Spleen (tissue), 11 donors: Measurements from ENCODE around the gene RAP1GAP. TPM values are rescaled to one million over a fixed set of nuclear protein-coding genes. Genes with fewer than 3 reads are reported as not detected.
"Not testable (repeated sequence)": the region's sequence is repeated elsewhere in the genome, so short reads cannot be mapped to it uniquely, and the experiment has no call there.

Experiments used
- DNase-seq: peaks from one replicate; pipeline ENCODE4 v3.0.0-alpha.2; 2020
- H3K27ac ChIP-seq, 8 donors: fragments of 200-600 bp; sonication (generic) in 7 of 8; 1 replicate in 4 of 8; 2 replicates in 4 of 8; pipeline versions ENCODE4 v1.5.0 to v1.8.0; 2016 to 2021; ENCODE audit warnings: inconsistent platforms in 4 of 8, mild to moderate bottlenecking in 4 of 8, moderate library complexity in 1 of 8
- H3K27me3 ChIP-seq, 7 donors: fragments of 200-600 bp; sonication (generic) in 6 of 7; replicated peaks in 1 of 7; 1 replicate in 4 of 7; 2 replicates in 3 of 7; pipeline versions ENCODE4 v1.5.0 to v1.8.0; 2016 to 2021; ENCODE audit warnings: inconsistent platforms in 3 of 7, mild to moderate bottlenecking in 1 of 7
- H3K36me3 ChIP-seq, 6 donors: fragments of 200-600 bp; sonication (generic) in 5 of 6; 1 replicate in 4 of 6; 2 replicates in 2 of 6; pipeline versions ENCODE4 v1.5.0 to v1.8.0; 2016 to 2021; ENCODE audit warnings: inconsistent platforms in 2 of 6
- H3K4me1 ChIP-seq, 6 donors: fragments of 200-600 bp; sonication (generic) in 5 of 6; 1 replicate in 3 of 6; 2 replicates in 3 of 6; pipeline versions ENCODE4 v1.5.0 to v1.8.0; 2016 to 2021; ENCODE audit warnings: inconsistent platforms in 3 of 6
- H3K4me3 ChIP-seq, 8 donors: fragments of 200-600 bp; sonication (generic) in 7 of 8; 1 replicate in 4 of 8; 2 replicates in 4 of 8; pipeline versions ENCODE4 v1.5.0 to v1.8.0; 2016 to 2021; ENCODE audit warnings: inconsistent platforms in 4 of 8, mild to moderate bottlenecking in 4 of 8, moderate library complexity in 2 of 8
- H3K9me3 ChIP-seq, 8 donors: fragments of 200-600 bp; sonication (generic) in 7 of 8; 1 replicate in 4 of 8; 2 replicates in 4 of 8; pipeline versions ENCODE4 v1.5.0 to v1.8.0; 2016 to 2021; ENCODE audit warnings: inconsistent platforms in 4 of 8
- CTCF ChIP-seq, 11 experiments: fragments of 200-600 bp in 7 of 11; fragments of 450-650 bp in 4 of 11; sonication (generic) in 4 of 11; IDR thresholded peaks in 8 of 11; conservative IDR thresholded peaks in 3 of 11; 1 replicate in 7 of 11; 2 replicates in 4 of 11; pipeline versions ENCODE4 v1.4.0 to v1.8.0; 2016 to 2021; ENCODE audit warnings: antibody characterized with exemption in 11 of 11, inconsistent platforms in 4 of 11, mild to moderate bottlenecking in 1 of 11
- POLR2A ChIP-seq, 3 donors: fragments of 450-650 bp; IDR thresholded peaks; one replicate each; pipeline ENCODE4 v1.5.1; 2017; ENCODE audit warnings: antibody characterized with exemption in 3 of 3, mild to moderate bottlenecking in 1 of 3
- POLR2AphosphoS5 ChIP-seq, 3 donors: sonication (generic); formaldehyde crosslinking; IDR thresholded peaks; one replicate each; pipeline ENCODE4 v1.5.1; 2017; ENCODE audit warnings: antibody characterized with exemption in 3 of 3
- WGBS, 5 donors: extraction: QIAGEN DNeasy Blood & Tissue Kit in 3 of 5; methylation state at CpG; one replicate each; pipeline versions ENCODE4 v1.1.5 to v1.1.7; 2013 to 2018; 5-methylcytosine and 5-hydroxymethylcytosine counted together
- intact Hi-C: fragments of 100-400 bp; cut with DNase I; formaldehyde crosslinking; loops from one replicate; pipeline ENCODE4 v1.15.0; 2023; ENCODE audit warnings: low total_unique reads
- polyA plus RNA-seq, 3 donors: library from polyadenylated mRNA; stranded (reverse); fragments of 200-250 nt; gene quantifications; one replicate each; pipeline ENCODE4 v1.2.1, GENCODE V29; 2013
- total RNA-seq, 7 donors: library from RNA; depleted of rRNA in 3 of 7; stranded (reverse); fragments of >200 nt in 3 of 7; fragmentation: NEBNext Ultra II Directional in 4 of 7; extraction: Animal tissue kit (Norgen Biotek cat#: 25700) in 4 of 7; gene quantifications; one replicate each; pipeline versions ENCODE4 v1.1.0 to v1.2.1, GENCODE V29; 2016 to 2021
- donor health status: healthy with polysubstance abuse.
- donor health status: DM: no; HTN: no; CAD: no; lungs with moderate emphysema.
- donor health status: DM: no; HTN: no; CAD: no.
- donor health status: Bipolar disorder and iron deficiency.
- donor health status: healthy.
- donor health status: DM: no; HTN: no; CAD: no.
- donor health status: DM: yes; HTN: yes; CAD: no.

Gene RAP1GAP
- total and polyA plus RNA-seq, 10 donors: 0.30 to 12.1 (median 0.86) TPM

- intact Hi-C loops: no loop called here
- Histone ChIP-seq H3K27me3 (peaks cover 0 to 5% (median 0%) of the 10 kb centered on the region in 7 donors), H3K27ac (no peak overlapping the region), H3K4me1 (peaks cover 0 to 4% (median 0%) of the 10 kb centered on the region in 6 donors), H3K4me3 (no peak overlapping the region), H3K9me3 (peaks cover 0 to 6% (median 0%) of the 10 kb centered on the region in 8 donors), H3K36me3 (peaks cover 0 to 96% (median 0%) of the 10 kb centered on the region in 6 donors)
- no peak for TF ChIP-seq CTCF (IDR thresholded peaks at IDR 0.05 in 8 of 11, conservative IDR thresholded peaks at IDR 0.05 in 3 of 11)
- TF ChIP-seq POLR2AphosphoS5 (IDR thresholded peaks at IDR 0.05): peak in 1 of 3 donors; percentile 47
- no peak for TF ChIP-seq POLR2A (IDR thresholded peaks at IDR 0.05)
- 85 to 93% (median 88%) methylated on average over 15 of the region's 15 CpGs for whole genome bisulfite sequencing, 5 donors
- no peak for DNase-seq
These were observed 101.0 kb downstream of the RAP1GAP start for GRCh38 chr1:21568006-21568746.

- 89 to 91% (median 90%) methylated on average over 16 to 24 of the region's 24 CpGs for WGBS, 5 donors
- H3K9me3 ChIP-seq: peaks cover 0 to 6% (median 0%) of the 10 kb centered on the region in 8 donors
- H3K36me3 ChIP-seq: peaks cover 0 to 97% (median 0%) of the 10 kb centered on the region in 6 donors
- DNase-seq: no peak
- H3K27me3 ChIP-seq: no peaks in the 10 kb centered on the region
- H3K4me1 ChIP-seq: peaks cover 0 to 4% (median 0%) of the 10 kb centered on the region in 6 donors
- intact Hi-C loops: no loop called here
- H3K27ac ChIP-seq: no peak overlapping the region
- TF ChIP-seq POLR2A (IDR thresholded peaks at IDR 0.05): no peak
- TF ChIP-seq CTCF (IDR thresholded peaks at IDR 0.05 in 8 of 11, conservative IDR thresholded peaks at IDR 0.05 in 3 of 11): no peak
- peak in 1 of 3 donors; percentile 22 for TF ChIP-seq POLR2AphosphoS5 (IDR thresholded peaks at IDR 0.05)
- no peak overlapping the region for H3K4me3 ChIP-seq
These were observed 101.7 kb downstream of the RAP1GAP start for GRCh38 chr1:21567241-21568005.

- WGBS, 5 donors: 91 to 95% (median 94%) methylated on average over 15 of the region's 15 CpGs
- DNase-seq, H3K27me3 ChIP-seq, intact Hi-C loops, H3K4me3 ChIP-seq, H3K9me3 ChIP-seq, H3K27ac ChIP-seq, H3K4me1 ChIP-seq: not testable (repeated sequence)
- H3K36me3 ChIP-seq: peaks cover 0 to 96% (median 0%) of the 10 kb centered on the region in 6 donors
These were observed 102.8 kb downstream of the RAP1GAP start for GRCh38 chr1:21566361-21566760.

GRCh38 chr1:21565285-21565684, 103.9 kb downstream of the RAP1GAP start:
- 57 to 84% (median 62%) methylated on average over 8 of the region's 8 CpGs for WGBS, 5 donors
- Histone ChIP-seq H3K4me3 (no peak overlapping the region), H3K4me1 (peaks cover 0 to 4% (median 0%) of the 10 kb centered on the region in 6 donors), H3K27ac (no peak overlapping the region), H3K36me3 (peaks cover 0 to 95% (median 0%) of the 10 kb centered on the region in 6 donors), H3K27me3 (no peaks in the 10 kb centered on the region), H3K9me3 (no peaks in the 10 kb centered on the region)
- DNase-seq: no peak
- TF ChIP-seq CTCF (IDR thresholded peaks at IDR 0.05 in 8 of 11, conservative IDR thresholded peaks at IDR 0.05 in 3 of 11): no peak
- TF ChIP-seq POLR2A (IDR thresholded peaks at IDR 0.05): no peak
- no peak for TF ChIP-seq POLR2AphosphoS5 (IDR thresholded peaks at IDR 0.05)
- intact Hi-C loops: no loop called here
